Uterus (tissue), 2 donors: Measurements from ENCODE around the gene GADD45G.

ENCODE experiments used
- CTCF ChIP-seq, 4 experiments: fragments of 200-600 bp in 2 of 4; fragments of 450-650 bp in 2 of 4; sonication (generic) in 2 of 4; IDR thresholded peaks; one replicate each; pipeline ENCODE4 v1.5.1; 2016 to 2019; ENCODE audit warnings: antibody characterized with exemption in 4 of 4, mild to moderate bottlenecking in 2 of 4, moderate library complexity in 1 of 4
- POLR2A ChIP-seq, 2 donors: fragments of 450-650 bp; IDR thresholded peaks; one replicate each; pipeline ENCODE4 v1.6.1; 2016; ENCODE audit warnings: antibody characterized with exemption in 2 of 2, mild to moderate bottlenecking in 1 of 2, moderate library complexity in 1 of 2

GRCh38 chr9:89619424-89620138 is 14.8 kb downstream of the GADD45G start:
- TF ChIP-seq CTCF (IDR thresholded peaks at IDR 0.05) (no peak), POLR2A (IDR thresholded peaks at IDR 0.05) (no peak)
